GM12892 (cell line): Measurements from ENCODE around the gene LRCH3.

Experiments used
- POLR2A ChIP-seq: IDR thresholded peaks from 2 replicates; pipeline ENCODE4 v1.6.1; 2011; ENCODE audit warnings: low read depth, low read length, control low read depth
- POLR2AphosphoS5 ChIP-seq: IDR thresholded peaks from 2 replicates; pipeline ENCODE4 v1.6.1; 2011; ENCODE audit warnings: low read depth, low read length, control low read depth
- TAF1 ChIP-seq: IDR thresholded peaks from 2 replicates; pipeline ENCODE4 v1.6.1; 2011; ENCODE audit warnings: low read depth, mild to moderate bottlenecking, control low read depth, low read length, borderline replicate concordance

DNA sequence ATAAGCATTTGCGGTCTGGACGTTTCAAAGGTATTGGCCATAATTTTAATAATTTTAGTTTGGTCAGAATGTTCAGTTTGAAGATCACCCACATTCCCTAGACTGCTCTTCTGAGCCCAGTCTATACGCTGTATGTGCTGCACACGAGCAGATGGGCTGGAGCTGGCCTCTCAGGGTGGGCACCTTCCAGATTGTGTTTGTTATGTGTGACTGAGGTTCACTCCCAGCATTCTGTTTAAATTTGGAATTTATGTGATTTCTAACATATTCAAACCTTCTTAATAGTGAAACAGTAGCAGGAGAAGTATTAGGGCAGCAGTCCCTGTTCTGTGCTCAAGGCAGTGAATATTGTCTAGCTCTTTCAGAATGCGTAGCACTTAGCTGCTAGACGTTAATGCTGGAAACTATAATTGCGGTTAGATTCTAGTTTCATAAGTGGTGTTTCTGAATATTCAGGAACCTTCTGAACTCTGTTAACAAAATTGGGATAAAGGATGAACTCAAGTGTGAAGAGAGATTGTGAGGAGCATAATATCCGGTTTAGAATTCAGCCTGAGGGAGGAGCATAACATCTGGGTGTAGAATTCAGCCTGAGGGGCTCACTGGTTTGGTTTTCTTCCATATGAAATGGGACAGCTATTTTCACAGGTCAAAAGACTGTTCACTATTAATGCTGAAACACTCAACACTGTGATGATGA, 90.4 kb downstream of the LRCH3 start:
- no peak for TF ChIP-seq POLR2A
- no peak for TF ChIP-seq TAF1
- TF ChIP-seq POLR2AphosphoS5, result no peak
